GM10248 (cell line): ENCODE results near the gene CFLAR.

Experiments
- CTCF ChIA-PET: fragments of 300-600 bp; sonication (Branson Sonifier 250); formaldehyde crosslinking; extraction: SDS; loops from one replicate; lab custom pipeline; 2021; ENCODE audit warnings: antibody characterized with exemption; lab: Yijun Ruan, JAX
- POLR2A ChIA-PET: fragments of 350-650 bp; sonication (Branson Sonifier 250); formaldehyde crosslinking; extraction: SDS; loops from one replicate; lab custom pipeline; 2020; ENCODE audit warnings: antibody characterized with exemption; lab: Yijun Ruan, JAX
- DNase-seq: peaks from one replicate; pipeline ENCODE4 v3.0.0; 2012; ENCODE audit errors: extremely low spot score
- TF ChIP-seq, protein P1 (sequence below): IDR thresholded peaks from 2 replicates; pipeline ENCODE4 v1.5.1; 2012; ENCODE audit warnings: mild to moderate bottlenecking, low read depth; ENCODE audit errors: extremely low read depth, missing control alignments, control extremely low read depth

The CFLAR gene

DNA sequence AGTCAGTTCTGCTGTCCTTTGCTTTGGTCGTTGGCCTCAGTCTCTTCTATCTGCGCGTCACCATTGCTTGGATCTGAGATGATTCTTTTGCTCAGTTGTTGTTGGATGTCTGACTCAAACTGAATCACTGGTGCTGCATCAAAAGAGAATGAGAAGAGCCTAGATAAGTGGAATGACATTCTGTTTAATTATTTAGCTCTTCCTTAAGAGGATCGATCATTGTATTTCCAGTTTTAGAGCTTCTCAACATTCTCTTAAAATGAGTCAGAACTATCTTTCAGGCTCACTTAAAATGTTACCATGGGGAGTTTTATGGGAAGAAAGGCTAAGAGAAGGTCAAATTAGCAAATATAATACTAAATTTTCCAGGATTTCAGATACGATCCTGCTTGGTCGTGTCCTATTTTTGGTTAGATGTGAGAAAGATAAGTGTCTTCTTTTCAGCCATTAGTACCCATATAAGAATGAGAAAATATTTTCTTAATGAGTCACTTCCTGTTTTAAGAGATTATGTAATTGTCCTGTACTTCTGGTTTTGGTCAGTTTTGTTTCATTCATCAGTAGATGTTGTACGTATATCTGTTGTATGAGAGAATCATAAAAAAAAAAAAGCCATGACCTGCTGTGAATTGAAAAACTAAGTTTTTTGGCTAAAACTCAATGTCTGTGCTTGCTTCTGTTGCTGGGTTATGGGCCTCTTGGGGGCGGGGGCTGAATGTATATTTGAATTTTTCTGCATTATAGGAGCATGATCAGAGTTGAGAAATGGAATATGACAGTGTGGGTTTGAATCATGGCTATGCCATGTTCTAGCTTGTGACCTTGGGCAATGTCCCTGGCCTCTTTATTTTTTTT lies 35.4 kb downstream of the CFLAR start:
- CTCF ChIA-PET: interaction anchor here (1.0 to 2.4 kb wide), 6 partner anchors 12 to 250 kb away, joined by 3 to 12 read pairs (median 4); no protein-coding TSS in a partner anchor
- POLR2A ChIA-PET: interaction anchor here (2.3 kb wide), 1 partner anchor 15 kb away, joined by 10 read pairs; no protein-coding TSS in a partner anchor

DNA sequence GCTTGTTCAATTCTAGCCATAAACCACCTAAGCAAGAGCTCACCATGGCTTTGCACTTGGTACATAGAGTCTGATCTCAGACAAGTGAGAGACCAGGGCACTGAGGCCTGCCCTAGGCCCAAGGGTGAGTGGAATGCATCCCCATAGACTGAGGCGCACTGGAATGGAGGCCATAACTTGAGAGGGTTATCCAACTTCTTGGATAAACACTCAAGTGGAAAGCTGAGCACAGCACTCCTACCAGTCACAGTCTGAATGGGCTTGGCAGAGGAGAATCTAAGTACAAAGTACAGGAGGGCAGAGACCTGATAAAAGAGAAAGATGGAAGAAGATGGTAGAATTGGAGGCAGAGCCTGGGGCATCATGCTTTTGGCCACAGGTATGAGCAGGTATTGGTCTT lies 36.6 kb downstream of the CFLAR start:
- CTCF ChIA-PET: interaction anchor here (0.9 to 1.8 kb wide), 7 partner anchors 8 to 251 kb away, joined by 3 to 5 read pairs (median 3); partner anchors contain the start of gene CASP10
- POLR2A ChIA-PET: no interaction called here
- TF ChIP-seq, protein P1, sequence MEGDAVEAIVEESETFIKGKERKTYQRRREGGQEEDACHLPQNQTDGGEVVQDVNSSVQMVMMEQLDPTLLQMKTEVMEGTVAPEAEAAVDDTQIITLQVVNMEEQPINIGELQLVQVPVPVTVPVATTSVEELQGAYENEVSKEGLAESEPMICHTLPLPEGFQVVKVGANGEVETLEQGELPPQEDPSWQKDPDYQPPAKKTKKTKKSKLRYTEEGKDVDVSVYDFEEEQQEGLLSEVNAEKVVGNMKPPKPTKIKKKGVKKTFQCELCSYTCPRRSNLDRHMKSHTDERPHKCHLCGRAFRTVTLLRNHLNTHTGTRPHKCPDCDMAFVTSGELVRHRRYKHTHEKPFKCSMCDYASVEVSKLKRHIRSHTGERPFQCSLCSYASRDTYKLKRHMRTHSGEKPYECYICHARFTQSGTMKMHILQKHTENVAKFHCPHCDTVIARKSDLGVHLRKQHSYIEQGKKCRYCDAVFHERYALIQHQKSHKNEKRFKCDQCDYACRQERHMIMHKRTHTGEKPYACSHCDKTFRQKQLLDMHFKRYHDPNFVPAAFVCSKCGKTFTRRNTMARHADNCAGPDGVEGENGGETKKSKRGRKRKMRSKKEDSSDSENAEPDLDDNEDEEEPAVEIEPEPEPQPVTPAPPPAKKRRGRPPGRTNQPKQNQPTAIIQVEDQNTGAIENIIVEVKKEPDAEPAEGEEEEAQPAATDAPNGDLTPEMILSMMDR: no peak
- DNase-seq: no peak

More for the DNA sequence above, 35.4 kb downstream of the CFLAR start:
- TF ChIP-seq, protein P1: no peak
- DNase-seq: peak; percentile 63

GRCh38 chr2:201152999-201153815 lies 37.2 kb downstream of the CFLAR start:
- DNase-seq: no peak
- ChIA-PET CTCF (interaction anchor here (0.9 to 2.0 kb wide), 12 partner anchors 8 to 252 kb away, joined by 3 to 7 read pairs (median 4); partner anchors contain the start of gene CASP10), POLR2A (no interaction called here)
- TF ChIP-seq, protein P1: no peak

DNA sequence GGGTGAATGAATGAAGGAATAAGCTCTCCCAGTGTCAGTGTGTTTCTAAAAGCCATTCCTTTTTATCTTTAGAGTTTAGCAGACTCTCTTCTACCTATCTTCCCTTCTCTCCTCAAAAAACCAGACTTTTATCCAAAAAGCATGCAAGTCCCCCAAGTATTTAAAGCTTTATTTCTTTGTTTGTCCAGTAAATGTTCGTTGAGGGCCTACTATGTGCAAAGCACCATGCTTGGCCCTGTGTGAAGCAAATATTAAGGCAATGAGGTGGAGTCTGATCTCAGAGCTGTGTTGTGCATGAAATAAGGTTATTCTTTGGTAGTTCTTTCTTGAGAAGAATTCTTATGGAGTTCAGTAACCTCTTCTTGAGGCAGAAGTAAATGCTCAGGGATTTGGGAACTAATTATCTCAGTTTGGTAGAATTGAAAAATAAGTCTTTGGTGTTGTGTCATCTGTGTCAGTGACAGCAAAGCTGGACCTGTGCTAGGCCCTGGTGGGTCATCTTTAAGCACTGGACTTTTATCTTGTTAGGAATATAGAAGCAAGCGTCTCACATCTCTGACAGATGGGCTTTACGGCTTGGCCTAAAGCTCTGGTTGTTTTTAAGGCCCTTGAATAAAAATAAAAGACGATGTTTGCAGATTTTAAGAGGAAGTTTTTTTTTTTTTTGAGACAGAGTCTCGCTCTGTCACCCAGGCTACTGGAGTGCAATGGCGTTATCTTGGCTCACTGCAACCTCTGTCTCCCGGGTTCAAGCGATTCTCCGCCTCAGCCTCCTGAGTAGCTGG lies 38.8 kb downstream of the CFLAR start:
- TF ChIP-seq, protein P1: no peak
- CTCF ChIA-PET: interaction anchor here (0.8 to 2.1 kb wide), 13 partner anchors 9 to 249 kb away, joined by 3 to 10 read pairs (median 5); partner anchors contain the start of genes CASP10 and ORC2
- POLR2A ChIA-PET: interaction anchor here (0.6 kb wide), 1 partner anchor 92 kb away, joined by 3 read pairs; no protein-coding TSS in a partner anchor
- DNase-seq: no peak

DNA sequence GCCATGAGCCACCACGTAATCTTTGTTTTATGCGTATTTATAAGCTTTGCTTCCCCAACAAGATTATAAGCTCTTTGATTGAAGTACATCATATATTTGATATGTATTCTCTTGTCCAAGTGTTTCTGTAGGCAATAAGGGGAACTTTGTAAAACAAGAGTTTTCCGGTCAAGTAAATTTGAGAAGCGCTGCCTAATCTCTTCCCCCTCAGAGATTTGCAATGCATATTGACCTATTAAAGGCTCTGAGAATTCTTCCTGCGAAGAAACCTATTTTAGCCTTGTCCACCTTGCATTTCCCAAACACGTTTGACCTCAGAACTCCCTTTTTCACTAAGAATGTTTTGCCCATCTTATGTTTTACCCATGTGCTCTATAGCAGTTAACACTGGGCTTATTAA lies 40.1 kb downstream of the CFLAR start:
- TF ChIP-seq, protein P1: no peak
- DNase-seq: no peak
- POLR2A ChIA-PET: no interaction called here
- CTCF ChIA-PET: interaction anchor here (1.6 to 2.1 kb wide), 4 partner anchors 22 to 193 kb away, joined by 3 to 10 read pairs (median 6); partner anchors contain the start of gene ORC2
